H1 (cell line): ENCODE data around the gene ETFB. TPM values are rescaled to one million over a fixed set of nuclear protein-coding genes. Genes with fewer than 3 reads are reported as not detected.

Experiments
- CTCF ChIA-PET: fragments of 300-600 bp; sonication (Branson Sonifier 250); formaldehyde crosslinking; loops from one replicate; lab custom pipeline; 2021; ENCODE audit not compliant: partially characterized antibody; lab: Charles Lee
- POLR2A ChIA-PET: fragments of 300-600 bp; sonication (Branson Sonifier 250); formaldehyde crosslinking; loops from one replicate; lab custom pipeline; 2021; ENCODE audit warnings: inconsistent platforms; ENCODE audit not compliant: partially characterized antibody; lab: Charles Lee
- DNase-seq, 2 experiments: peaks; one replicate each; pipeline versions ENCODE4 v3.0.0 to v3.0.0-alpha.2; 2010 to 2022; ENCODE audit warnings: low spot score in 2 of 2, low read depth in 1 of 2, mixed read lengths in 1 of 2
- FAIRE-seq: peaks from 2 replicates; lab custom pipeline; 2011; peaks lifted over from hg19 to GRCh38; lab: Jason Lieb, UNC
- H2AFZ ChIP-seq: 2 replicates; pipeline ENCODE4 v1.8.1; 2012; ENCODE audit warnings: low read length, inconsistent platforms
- H2AK5ac ChIP-seq: 2 replicates; pipeline ENCODE4 v1.6.1; 2013; ENCODE audit warnings: low read depth, low read length
- H2BK120ac ChIP-seq: replicated peaks from 2 replicates; pipeline ENCODE3; 2013; ENCODE audit warnings: low read depth, low read length, inconsistent platforms
- H2BK12ac ChIP-seq: 2 replicates; pipeline ENCODE4 v1.6.1; 2013; ENCODE audit warnings: low read depth, low read length
- H2BK15ac ChIP-seq: 2 replicates; pipeline ENCODE4 v1.6.1; 2013; ENCODE audit warnings: low read length
- H2BK20ac ChIP-seq: 2 replicates; pipeline ENCODE4 v1.6.1; 2013; ENCODE audit warnings: low read length
- H2BK5ac ChIP-seq: 2 replicates; pipeline ENCODE4 v1.6.1; 2013; ENCODE audit warnings: low read depth, low read length
- H3K14ac ChIP-seq: 2 replicates; pipeline ENCODE4 v1.6.1; 2013; ENCODE audit warnings: inconsistent platforms; ENCODE audit not compliant: insufficient read length
- H3K18ac ChIP-seq: 2 replicates; pipeline ENCODE4 v1.6.1; 2013; ENCODE audit warnings: low read length; ENCODE audit errors: extremely low read depth
- H3K23ac ChIP-seq: 2 replicates; pipeline ENCODE4 v1.6.1; 2013; ENCODE audit warnings: inconsistent platforms; ENCODE audit not compliant: insufficient read length
- H3K23me2 ChIP-seq: 2 replicates; pipeline ENCODE4 v1.6.1; 2013; ENCODE audit warnings: low read depth, low read length
- H3K27ac ChIP-seq: 2 replicates; pipeline ENCODE4 v1.6.1; 2011; ENCODE audit warnings: low read depth, low read length, inconsistent platforms
- H3K27me3 ChIP-seq, 4 experiments: replicated peaks in 1 of 4; 1 replicate in 1 of 4; 2 replicates in 3 of 4; pipeline versions ENCODE4 v1.6.1 to v1.8.1; 2011 to 2013; ENCODE audit warnings: low read length in 3 of 4, mild to moderate bottlenecking in 3 of 4, inconsistent platforms in 2 of 4, mixed read lengths in 2 of 4, moderate library complexity in 1 of 4; ENCODE audit not compliant: control insufficient read depth in 3 of 4, insufficient read depth in 3 of 4; ENCODE audit errors: extremely low read depth in 1 of 4
- H3K36me3 ChIP-seq, 4 experiments: 2 replicates each; pipeline versions ENCODE4 v1.6.1 to v1.8.1; 2011 to 2013; ENCODE audit warnings: mild to moderate bottlenecking in 4 of 4, low read length in 3 of 4, moderate library complexity in 2 of 4, control low read depth in 1 of 4, inconsistent platforms in 1 of 4; ENCODE audit not compliant: insufficient read depth in 4 of 4, control insufficient read depth in 2 of 4
- H3K4ac ChIP-seq: replicated peaks from 2 replicates; pipeline ENCODE3; 2013; ENCODE audit warnings: low read length, low read depth, mixed read lengths, inconsistent platforms; ENCODE audit not compliant: insufficient read length
- H3K4me1 ChIP-seq, 4 experiments: replicated peaks in 1 of 4; 1 replicate in 1 of 4; 2 replicates in 3 of 4; pipeline versions ENCODE4 v1.6.1 to v1.8.1; 2011 to 2013; ENCODE audit warnings: low read length in 3 of 4, inconsistent platforms in 2 of 4, mixed read lengths in 1 of 4; ENCODE audit not compliant: insufficient read depth in 4 of 4, control insufficient read depth in 3 of 4
- H3K4me2 ChIP-seq, 2 experiments: 2 replicates each; pipeline versions ENCODE4 v1.6.1 to v1.8.1; 2011 to 2013; ENCODE audit warnings: low read depth in 2 of 2, low read length in 2 of 2, control low read depth in 1 of 2, inconsistent platforms in 1 of 2, mild to moderate bottlenecking in 1 of 2; ENCODE audit not compliant: insufficient read depth in 1 of 2
- H3K4me3 ChIP-seq, 4 experiments: fragments of 200-600, 300-600 bp in 1 of 4; sonication (generic), shearing (Covaris generic), sonication (Bioruptor Twin) in 1 of 4; 2 replicates each; pipeline versions ENCODE4 v1.5.1 to v1.8.1; 2011 to 2016; ENCODE audit warnings: low read length in 4 of 4, low read depth in 3 of 4, control low read depth in 2 of 4, inconsistent platforms in 2 of 4, mild to moderate bottlenecking in 2 of 4, mixed read lengths in 1 of 4, moderate library complexity in 1 of 4; ENCODE audit not compliant: insufficient read depth in 2 of 4; ENCODE audit errors: extremely low read depth in 1 of 4
- H3K56ac ChIP-seq: replicated peaks from 2 replicates; pipeline ENCODE3; 2013; ENCODE audit warnings: low read depth, mild to moderate bottlenecking, mixed read lengths, low read length, inconsistent platforms; ENCODE audit not compliant: insufficient read length
- H3K79me1 ChIP-seq: 2 replicates; pipeline ENCODE4 v1.6.1; 2013; ENCODE audit warnings: low read depth, low read length, control low read depth
- H3K79me2 ChIP-seq, 2 experiments: 2 replicates each; pipeline versions ENCODE4 v1.6.1 to v1.8.1; 2012 to 2013; ENCODE audit warnings: low read length in 2 of 2, mild to moderate bottlenecking in 2 of 2, inconsistent platforms in 1 of 2; ENCODE audit not compliant: insufficient read depth in 2 of 2, control insufficient read depth in 1 of 2
- H3K9ac ChIP-seq, 4 experiments: replicated peaks in 1 of 4; 1 replicate in 1 of 4; 2 replicates in 3 of 4; pipeline versions ENCODE4 v1.6.1 to v1.8.1; 2011 to 2013; ENCODE audit warnings: low read depth in 3 of 4, low read length in 3 of 4, control low read depth in 2 of 4, mild to moderate bottlenecking in 2 of 4, moderate library complexity in 2 of 4, inconsistent platforms in 1 of 4; ENCODE audit errors: extremely low read depth in 1 of 4
- H3K9me3 ChIP-seq, 2 experiments: 2 replicates each; pipeline versions ENCODE4 v1.6.1 to v1.8.1; 2012 to 2013; ENCODE audit warnings: mild to moderate bottlenecking in 2 of 2, moderate library complexity in 2 of 2, control low read depth in 1 of 2, inconsistent platforms in 1 of 2, low read depth in 1 of 2, low read length in 1 of 2, mixed read lengths in 1 of 2; ENCODE audit not compliant: insufficient read depth in 2 of 2
- H4K20me1 ChIP-seq, 2 experiments: replicated peaks in 1 of 2; 2 replicates each; pipeline versions ENCODE3 to v1.8.1; 2011 to 2013; ENCODE audit warnings: inconsistent platforms in 2 of 2, low read length in 2 of 2, mild to moderate bottlenecking in 1 of 2; ENCODE audit not compliant: insufficient read depth in 2 of 2, control insufficient read depth in 1 of 2
- H4K5ac ChIP-seq: 2 replicates; pipeline ENCODE4 v1.6.1; 2013; ENCODE audit warnings: low read length, low read depth, mixed read lengths, inconsistent platforms; ENCODE audit not compliant: insufficient read length
- H4K8ac ChIP-seq: 2 replicates; pipeline ENCODE4 v1.8.0; 2013; ENCODE audit warnings: mild to moderate bottlenecking, moderate library complexity, low read length, inconsistent platforms; ENCODE audit not compliant: insufficient read depth; ENCODE audit errors: extremely low read depth
- H4K91ac ChIP-seq: replicated peaks from 2 replicates; pipeline ENCODE3; 2013; ENCODE audit warnings: low read length, mixed read lengths, inconsistent platforms; ENCODE audit not compliant: insufficient read length
- CBX5 ChIP-seq: fragments of 300-800, 300-1000 bp; sonication (generic); IDR thresholded peaks from 2 replicates; pipeline ENCODE4 v1.7.1; 2016; ENCODE audit warnings: antibody characterized with exemption, low read length, low read depth
- CREB1 ChIP-seq: IDR thresholded peaks from 2 replicates; pipeline ENCODE4 v1.6.1; 2012; ENCODE audit warnings: inconsistent platforms
- E2F6 ChIP-seq: IDR thresholded peaks from 2 replicates; pipeline ENCODE4 v1.6.1; 2012; ENCODE audit warnings: inconsistent platforms
- FOSL1 ChIP-seq: IDR thresholded peaks from 2 replicates; pipeline ENCODE4 v1.6.1; 2011; ENCODE audit warnings: mild to moderate bottlenecking, low read depth, low read length, moderate library complexity; ENCODE audit not compliant: insufficient read depth
- GTF2F1 ChIP-seq: IDR thresholded peaks from 2 replicates; pipeline ENCODE4 v1.6.1; 2012; ENCODE audit warnings: low read depth, low read length, improper control_type of control experiment, borderline replicate concordance
- PHF8 ChIP-seq: fragments of 200-600 bp; sonication (generic); conservative IDR thresholded peaks from 2 replicates; pipeline ENCODE4 v1.7.1; 2012; ENCODE audit warnings: low read depth, mild to moderate bottlenecking, inconsistent platforms, low read length, moderate library complexity
- POU5F1 ChIP-seq: IDR thresholded peaks from 2 replicates; pipeline ENCODE4 v1.6.1; 2011; ENCODE audit warnings: low read depth, mild to moderate bottlenecking, low read length, moderate library complexity
- SRF ChIP-seq: IDR thresholded peaks from 2 replicates; pipeline ENCODE4 v1.6.1; 2011; ENCODE audit warnings: mild to moderate bottlenecking, low read depth, low read length, moderate library complexity
- TAF1 ChIP-seq: IDR thresholded peaks from 2 replicates; pipeline ENCODE4 v1.6.1; 2011; ENCODE audit warnings: mild to moderate bottlenecking, low read depth, low read length
- USF2 ChIP-seq: IDR thresholded peaks from 2 replicates; pipeline ENCODE4 v1.6.1; 2011; ENCODE audit warnings: low read length, improper control_type of control experiment
- WGBS, 2 experiments: shearing (Covaris generic) in 1 of 2; methylation state at CpG; one replicate each; pipeline versions ENCODE4 v1.1.6 to v1.1.7; 2013 to 2015; ENCODE audit warnings: low lambda C conversion rate in 2 of 2, mixed read lengths in 2 of 2, inconsistent platforms in 1 of 2, low coverage in 1 of 2, missing lambda C conversion rate in 1 of 2; ENCODE audit not compliant: insufficient replicate concordance in 2 of 2, insufficient coverage in 1 of 2, insufficient read length in 1 of 2; ENCODE audit errors: extremely low coverage in 1 of 2, missing lambda C conversion rate in 1 of 2; 5-methylcytosine and 5-hydroxymethylcytosine counted together
- polyA plus RNA-seq, 7 experiments: library from polyadenylated mRNA; depleted of rRNA in 3 of 7; stranded (reverse) in 5 of 7; unstranded in 2 of 7; fragments of >200 nt in 5 of 7; fragments of 200-250 nt in 2 of 7; gene quantifications; 1 replicate in 5 of 7; 2 replicates in 1 of 7; 4 replicates in 1 of 7; pipeline versions ENCODE4 v1.2.1 to v1.2.3, GENCODE V29; 2011 to 2013; ENCODE audit warnings: missing spikeins in 2 of 7, mixed read lengths in 2 of 7
- total RNA-seq: library from RNA; stranded (reverse); fragmentation: NEBNext Ultra II Directional; extraction: Animal tissue kit (Norgen Biotek cat#: 25700); gene quantifications from 2 replicates; pipeline ENCODE4 v1.2.1, GENCODE V29; 2021

The ETFB gene
- total and polyA plus RNA-seq, 2 of the 8 experiments (the other 6 are each of a cell fraction or from before 2014, with no cell fraction given): 40.0 to 66.5 TPM

- Histone ChIP-seq H3K23ac (no peak overlapping the region), H3K9ac (no peak overlapping the region), H4K5ac (no peak overlapping the region), H2AK5ac (peak overlapping the region; percentile 65; the same call in 1 of the 2 replicates), H3K36me3 (no peaks in the 10 kb centered on the region), H3K9me3 (no peaks in the 10 kb centered on the region), H3K23me2 (peaks cover 18% of the 10 kb centered on the region), H3K4me3 (no peak overlapping the region), H3K27ac (no peak overlapping the region), H2BK15ac (no peak overlapping the region), H2BK12ac (0 out of 2 replicates have a peak overlapping the region, but pooled peaks have one; percentile 27), H4K8ac (peak overlapping the region; percentile 35; the same call in 1 of the 2 replicates), H3K18ac (no peak overlapping the region), H2BK20ac (no peak overlapping the region), H2BK5ac (0 out of 2 replicates have a peak overlapping the region, but pooled peaks have one; percentile 16), H3K4ac (peak overlapping the region; percentile 50), H2AFZ (no peak overlapping the region), H4K91ac (peak overlapping the region; percentile 71), H3K79me1 (no peaks in the 10 kb centered on the region), H4K20me1 (no peaks in the 10 kb centered on the region), H3K14ac (no peak overlapping the region), H3K27me3 (no peaks in the 10 kb centered on the region), H3K79me2 (no peaks in the 10 kb centered on the region), H2BK120ac (no peak overlapping the region), H3K4me2 (no peak overlapping the region; a peak in 1 of 4 replicates), H3K56ac (no peak overlapping the region), H3K4me1 (peaks cover 2 to 18% (median 11%) of the 10 kb centered on the region in 4 experiments)
- WGBS, 2 experiments: 85% methylated on average over 15 of the region's 15 CpGs; no CpG with 5 or more reads in 1 of the 2 experiments
- DNase-seq (no peak), FAIRE-seq (no peak)
- ChIA-PET POLR2A (interaction anchor here (2.1 to 2.9 kb wide), 2 partner anchors 12 to 23 kb away, joined by 6 to 13 read pairs; partner anchors contain the start of gene VSIG10L), CTCF (interaction anchor here (0.7 to 3.5 kb wide), 6 partner anchors 15 to 70 kb away, joined by 3 to 14 read pairs (median 4); partner anchors contain the start of gene VSIG10L)
- TF ChIP-seq PHF8 (no peak), CBX5 (no peak), E2F6 (no peak), FOSL1 (no peak), USF2 (no peak), POU5F1 (no peak), TAF1 (no peak), CREB1 (no peak), GTF2F1 (no peak), SRF (no peak)
Measured at GRCh38 chr19:51364200-51365106, 1.7 kb downstream of the ETFB start.
